GM12874 (cell line): ENCODE measurements around the gene RAVER1.

Experiments
- CTCF ChIP-seq: IDR thresholded peaks from 2 replicates; pipeline ENCODE4 v1.5.1; 2011; ENCODE audit warnings: low read depth, mild to moderate bottlenecking, control low read depth, low read length, moderate library complexity; ENCODE audit not compliant: insufficient read depth

RAVER1 gene

DNA sequence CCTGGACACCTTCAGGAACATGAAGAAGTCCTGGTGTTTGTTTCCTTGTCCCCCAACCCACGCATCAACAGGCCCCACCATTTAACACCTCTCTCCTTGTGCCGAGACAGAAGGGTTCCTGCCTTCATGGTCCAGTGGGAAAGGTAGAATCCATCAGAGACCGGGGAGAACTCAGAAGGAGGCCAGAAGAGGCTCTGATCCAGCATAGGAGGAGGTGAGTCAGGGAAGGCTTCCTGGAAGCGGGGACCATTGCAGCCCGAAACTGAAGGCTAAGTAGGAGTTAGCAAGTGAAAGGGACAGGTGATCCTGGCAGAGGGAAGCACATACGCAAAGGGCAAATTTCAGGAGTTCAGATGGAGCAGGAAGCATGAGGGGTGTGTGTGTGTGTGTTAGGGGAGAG lies 5.6 kb upstream of the RAVER1 start:
- no peak for TF ChIP-seq CTCF

DNA sequence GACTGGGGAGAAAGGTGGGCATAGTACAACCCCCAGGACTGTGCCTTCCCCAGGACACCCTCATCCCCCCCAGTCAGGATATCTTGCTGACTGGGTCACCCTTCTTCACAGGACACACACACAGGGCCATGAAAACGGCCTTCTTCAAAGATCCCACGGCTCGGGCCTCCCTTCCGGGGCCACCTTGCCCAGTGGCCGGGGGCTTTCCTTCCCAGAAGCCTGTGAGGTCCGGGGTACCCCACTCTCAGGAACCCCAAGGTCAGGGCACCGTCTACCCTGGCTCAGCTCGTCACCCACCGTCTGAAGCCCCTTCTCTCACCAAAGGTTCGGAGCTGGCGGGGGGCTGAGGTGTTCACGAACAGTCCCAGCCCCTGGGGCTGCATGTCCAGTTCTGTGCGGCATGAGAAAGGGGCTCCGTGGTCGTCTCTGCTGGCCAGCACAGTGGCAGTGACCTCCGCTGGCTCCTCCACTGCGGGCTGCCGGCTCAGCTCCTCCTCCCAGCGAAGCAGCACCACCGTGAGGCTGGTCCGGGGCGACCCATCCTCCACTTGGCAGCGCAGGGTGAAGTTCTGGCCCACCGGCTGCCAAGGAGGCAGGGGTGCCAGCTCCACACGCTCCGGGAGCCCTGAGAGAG lies 2.1 kb upstream of the RAVER1 start:
- TF ChIP-seq CTCF: no peak

DNA sequence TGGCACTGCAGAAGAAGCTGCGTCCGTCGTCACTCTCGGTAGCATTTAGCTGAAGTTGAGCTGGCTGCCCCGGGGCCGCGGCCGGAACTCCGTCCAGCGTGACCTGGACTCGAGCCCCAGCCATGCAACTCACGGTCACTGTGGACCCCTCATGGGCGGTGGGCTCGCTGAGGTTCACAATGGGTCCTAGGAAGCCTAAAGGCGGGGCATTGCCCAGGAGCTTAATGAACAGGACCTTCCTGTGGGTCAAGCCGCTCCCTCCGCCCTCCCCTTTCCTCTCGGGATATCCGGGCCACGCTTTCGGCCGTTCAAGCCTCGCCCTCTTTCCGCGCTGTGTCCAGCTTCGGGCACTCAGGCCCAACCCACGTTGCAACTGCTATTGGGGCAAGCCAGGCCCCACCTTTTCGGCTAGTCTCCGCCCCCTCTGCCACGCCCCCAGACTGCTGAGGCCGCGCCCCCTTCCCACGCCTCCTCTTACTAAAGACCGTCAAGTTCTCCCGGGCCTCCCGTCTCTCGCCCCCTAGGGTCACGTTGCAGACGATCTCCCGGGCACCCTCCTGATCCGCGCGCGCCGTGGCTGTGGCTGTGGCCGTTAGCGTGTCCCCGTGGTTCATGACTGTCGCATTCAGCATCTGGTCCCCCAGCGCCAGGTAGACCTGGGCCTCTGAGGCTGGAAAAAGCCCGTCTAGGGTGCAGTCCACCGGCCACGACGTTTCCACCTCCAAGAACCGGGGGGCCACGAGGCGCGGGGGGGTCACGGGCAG lies 1.4 kb upstream of the RAVER1 start:
- no peak for TF ChIP-seq CTCF

DNA sequence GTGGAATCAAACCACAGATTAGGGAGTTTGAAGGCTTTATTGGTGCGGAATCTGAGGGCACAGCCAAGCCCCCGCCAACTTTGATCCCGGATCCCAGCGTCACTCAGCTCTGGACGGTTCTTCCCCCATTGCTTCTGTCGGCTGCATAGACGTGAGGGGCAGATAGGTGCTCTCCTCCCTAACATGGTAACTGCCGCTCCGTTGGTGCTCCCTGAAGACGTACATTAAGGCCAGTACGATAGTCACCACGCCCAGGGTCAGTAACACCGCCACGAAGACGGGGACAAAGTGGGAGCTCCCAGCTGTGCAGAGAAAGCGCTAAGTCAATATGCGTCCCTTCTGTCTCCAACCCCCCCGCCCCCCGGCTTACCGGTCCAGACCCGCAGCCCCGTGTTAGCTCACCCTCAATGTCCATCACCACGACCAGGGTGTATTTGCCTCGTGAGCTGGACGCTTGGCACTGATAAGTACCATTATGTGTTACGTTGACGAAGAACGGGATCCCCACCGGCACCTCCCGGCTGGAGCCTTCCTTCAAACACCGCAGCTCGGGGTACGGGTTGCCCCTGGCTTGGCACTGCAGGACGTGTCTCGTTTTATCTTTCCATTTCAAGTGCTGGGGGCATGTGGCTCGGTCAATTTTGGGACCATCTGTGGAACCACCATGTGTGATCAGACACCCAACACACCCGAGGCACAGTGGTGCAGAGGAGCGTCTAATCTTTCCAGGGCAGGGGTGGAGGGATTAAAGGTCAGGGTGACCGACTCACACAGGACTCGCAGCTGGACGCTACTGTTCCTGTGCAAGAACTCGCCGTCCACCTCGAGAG lies 644 bp upstream of the RAVER1 start:
- TF ChIP-seq CTCF: no peak

- no peak for TF ChIP-seq CTCF
Measured at GRCh38 chr19:10332158-10332964, 968 bp downstream of the RAVER1 start.

DNA sequence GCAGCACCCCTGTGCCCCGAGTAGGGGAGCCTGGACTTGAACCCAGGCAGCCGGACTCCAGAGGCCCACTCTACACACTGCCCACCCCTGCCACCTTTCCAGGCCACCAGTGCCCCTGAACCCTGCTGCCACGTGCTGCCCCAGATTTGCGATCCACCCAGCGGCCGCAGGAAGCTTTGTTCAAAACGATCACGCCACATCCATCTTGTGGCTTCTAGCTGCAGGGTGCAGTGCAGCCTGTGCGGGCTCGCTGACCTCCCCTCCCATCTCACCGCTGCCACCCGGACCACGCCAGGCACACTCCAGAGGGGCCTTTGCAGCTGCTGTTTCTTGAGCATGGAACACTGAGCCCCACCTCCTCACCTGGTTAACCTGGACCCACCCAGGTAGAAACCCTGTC lies 3.8 kb downstream of the RAVER1 start:
- no peak for TF ChIP-seq CTCF
